Measurements from ENCODE around the gene MYCBP2.
"Not testable (repeated sequence)": the region's sequence is repeated elsewhere in the genome, so short reads cannot be mapped to it uniquely, and the experiment has no call there.

MYCBP2 gene

GRCh38 chr13:77026861-77027621 is 299.9 kb downstream of the MYCBP2 start, which contains the start of gene FBXL3:
FBXL3 (minus strand) TSS chr13:77027159; CDS start chr13:77021860, 5,299 bp downstream.
- peak; percentile 95 for DNase-seq

- DNase-seq = peak; percentile 43
Measured at GRCh38 chr13:77026255-77026860, 300.5 kb downstream of the MYCBP2 start.

GRCh38 chr13:77022341-77022740 is 304.6 kb downstream of the MYCBP2 start:
- peak; percentile 42 for DNase-seq

GRCh38 chr13:77019756-77020155 is 307.1 kb downstream of the MYCBP2 start:
- no peak for DNase-seq

GRCh38 chr13:77016888-77017623 is 309.8 kb downstream of the MYCBP2 start:
- no peak for DNase-seq

GRCh38 chr13:77016251-77016812 is 310.6 kb downstream of the MYCBP2 start:
- DNase-seq = no peak

- no peak for DNase-seq
Measured at GRCh38 chr13:77014906-77015685, 311.8 kb downstream of the MYCBP2 start.

- no peak for DNase-seq
Measured at GRCh38 chr13:77013853-77014542, 312.9 kb downstream of the MYCBP2 start.

- not testable (repeated sequence) for DNase-seq
Measured at GRCh38 chr13:77009719-77010118, 317.2 kb downstream of the MYCBP2 start.

- DNase-seq = no peak
Measured at GRCh38 chr13:77009011-77009410, 317.9 kb downstream of the MYCBP2 start.

GRCh38 chr13:77008337-77008736 is 318.6 kb downstream of the MYCBP2 start:
- not testable (repeated sequence) for DNase-seq

GRCh38 chr13:77002590-77003190 is 324.2 kb downstream of the MYCBP2 start:
- DNase-seq = peak; percentile 27

GRCh38 chr13:77001963-77002587 is 324.8 kb downstream of the MYCBP2 start:
- no peak for DNase-seq

GRCh38 chr13:77001540-77001939 is 325.4 kb downstream of the MYCBP2 start:
- DNase-seq = no peak

- DNase-seq = no peak
Measured at GRCh38 chr13:77000475-77000874, 326.4 kb downstream of the MYCBP2 start.

All from fibroblast of upper back skin (primary cell).